ENCODE data around the gene GPC5. TPM values are rescaled to one million over a fixed set of nuclear protein-coding genes. Genes with fewer than 3 reads are reported as not detected.

Gene GPC5
- total RNA-seq, 1 donor from 2014 or later, result 0.99 TPM

DNA sequence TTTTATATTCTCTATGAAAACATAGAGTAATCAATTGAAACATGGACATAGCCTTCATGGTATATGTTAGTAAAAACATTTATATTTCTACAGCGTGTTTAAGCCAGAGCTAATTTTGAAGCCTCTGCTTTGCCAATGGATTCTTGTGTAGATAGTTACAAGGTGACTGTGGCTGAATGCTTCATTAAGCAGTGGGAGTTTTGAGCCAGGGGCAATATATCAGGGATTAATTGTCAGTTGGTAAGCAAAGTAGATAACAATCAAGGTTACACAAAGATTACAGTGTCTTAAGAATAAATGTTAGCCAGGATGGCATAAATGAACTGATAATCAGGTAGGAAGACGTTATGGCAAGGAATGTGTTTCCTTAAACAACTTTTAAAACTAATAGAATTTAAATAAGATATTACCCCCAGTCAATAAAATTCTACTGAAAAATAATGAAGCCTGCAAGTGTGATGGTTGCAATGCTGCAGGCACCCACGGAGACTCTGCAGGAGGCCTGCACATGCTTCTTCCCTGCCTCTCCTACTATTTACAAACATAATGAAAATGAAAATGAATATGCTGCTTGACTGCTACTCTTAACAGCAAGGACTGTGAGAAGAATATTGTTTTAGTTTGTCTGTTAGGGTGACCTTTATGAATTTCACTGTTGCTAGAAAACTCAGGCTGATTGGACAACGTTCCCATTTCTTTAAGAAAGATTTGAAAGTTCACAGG, 588.5 kb downstream of the GPC5 start:
- no peak overlapping the region for H3K27ac Mint-ChIP-seq (ENCODE audit: unreplicated experiment)
- DNase-seq (ENCODE audit: low spot score), result no peak
- peaks cover 1% of the 10 kb centered on the region for H3K27me3 Mint-ChIP-seq (ENCODE audit: low read depth)
- H3K36me3 Mint-ChIP-seq (ENCODE audit: low read depth), result no peaks in the 10 kb centered on the region
- TF ChIP-seq, protein P1, sequence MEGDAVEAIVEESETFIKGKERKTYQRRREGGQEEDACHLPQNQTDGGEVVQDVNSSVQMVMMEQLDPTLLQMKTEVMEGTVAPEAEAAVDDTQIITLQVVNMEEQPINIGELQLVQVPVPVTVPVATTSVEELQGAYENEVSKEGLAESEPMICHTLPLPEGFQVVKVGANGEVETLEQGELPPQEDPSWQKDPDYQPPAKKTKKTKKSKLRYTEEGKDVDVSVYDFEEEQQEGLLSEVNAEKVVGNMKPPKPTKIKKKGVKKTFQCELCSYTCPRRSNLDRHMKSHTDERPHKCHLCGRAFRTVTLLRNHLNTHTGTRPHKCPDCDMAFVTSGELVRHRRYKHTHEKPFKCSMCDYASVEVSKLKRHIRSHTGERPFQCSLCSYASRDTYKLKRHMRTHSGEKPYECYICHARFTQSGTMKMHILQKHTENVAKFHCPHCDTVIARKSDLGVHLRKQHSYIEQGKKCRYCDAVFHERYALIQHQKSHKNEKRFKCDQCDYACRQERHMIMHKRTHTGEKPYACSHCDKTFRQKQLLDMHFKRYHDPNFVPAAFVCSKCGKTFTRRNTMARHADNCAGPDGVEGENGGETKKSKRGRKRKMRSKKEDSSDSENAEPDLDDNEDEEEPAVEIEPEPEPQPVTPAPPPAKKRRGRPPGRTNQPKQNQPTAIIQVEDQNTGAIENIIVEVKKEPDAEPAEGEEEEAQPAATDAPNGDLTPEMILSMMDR (IDR thresholded peaks at IDR 0.05), result no peak
- H3K4me3 Mint-ChIP-seq (ENCODE audit: unreplicated experiment), result no peak overlapping the region
- no peaks in the 10 kb centered on the region for H3K4me1 Mint-ChIP-seq (ENCODE audit: low read depth)
- H3K9me3 Mint-ChIP-seq (ENCODE audit: low read depth), result no peaks in the 10 kb centered on the region

DNA sequence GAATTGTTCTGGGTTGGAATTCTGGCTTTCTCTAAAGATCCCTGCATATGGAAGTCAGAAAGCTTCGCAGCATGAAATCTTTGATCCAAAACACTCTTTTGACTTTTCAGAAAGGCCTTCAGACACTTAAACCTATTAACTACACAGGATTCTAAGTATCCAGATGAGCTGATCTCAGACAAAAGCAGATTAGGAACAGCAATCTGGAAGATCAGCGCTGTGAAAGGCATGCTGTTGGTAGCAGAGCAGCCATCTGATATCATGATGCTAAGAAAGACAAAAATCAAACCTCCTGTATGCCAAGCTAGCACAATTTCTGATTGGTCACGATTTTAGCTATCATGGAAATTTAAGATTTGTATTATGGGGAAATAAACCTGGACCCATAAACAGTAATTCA, 589.9 kb downstream of the GPC5 start:
- TF ChIP-seq, protein P1 (IDR thresholded peaks at IDR 0.05), result no peak
- Mint-ChIP-seq H3K27me3 (ENCODE audit: low read depth) (peaks cover 1% of the 10 kb centered on the region), H3K4me1 (ENCODE audit: low read depth) (no peaks in the 10 kb centered on the region)

DNA sequence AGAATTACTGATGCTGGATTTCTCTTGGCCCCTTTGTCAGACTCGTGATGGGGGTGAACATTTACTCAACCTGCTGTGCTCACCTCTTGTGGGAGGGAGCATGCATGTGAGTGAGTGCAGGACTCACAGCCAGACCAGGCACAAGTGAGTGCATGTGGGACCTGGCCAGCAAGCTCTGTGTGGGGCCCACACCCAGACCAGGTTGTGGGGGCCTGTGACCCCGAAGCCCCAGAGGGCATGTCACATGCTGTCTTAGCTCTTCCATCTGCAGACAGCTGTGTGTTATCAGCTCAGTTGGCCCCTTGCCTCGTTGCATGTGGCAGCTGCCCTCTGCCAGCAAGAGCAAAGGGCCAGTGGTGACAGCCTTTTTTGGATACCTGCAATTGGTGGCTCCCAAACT, 614.4 kb downstream of the GPC5 start:
- no peak overlapping the region for H3K27ac Mint-ChIP-seq (ENCODE audit: unreplicated experiment)
- peaks cover 1% of the 10 kb centered on the region for H3K27me3 Mint-ChIP-seq (ENCODE audit: low read depth)
- H3K36me3 Mint-ChIP-seq (ENCODE audit: low read depth), result no peaks in the 10 kb centered on the region
- TF ChIP-seq, protein P1 (IDR thresholded peaks at IDR 0.05), result no peak
- H3K9me3 Mint-ChIP-seq (ENCODE audit: low read depth), result peaks cover 7% of the 10 kb centered on the region
- H3K4me3 Mint-ChIP-seq (ENCODE audit: unreplicated experiment), result no peak overlapping the region
- H3K4me1 Mint-ChIP-seq (ENCODE audit: low read depth), result no peaks in the 10 kb centered on the region
- DNase-seq (ENCODE audit: low spot score), result no peak

More for the DNA sequence above, 589.9 kb downstream of the GPC5 start:
- Mint-ChIP-seq H3K9me3 (ENCODE audit: low read depth) (no peaks in the 10 kb centered on the region), H3K4me3 (ENCODE audit: unreplicated experiment) (no peak overlapping the region), H3K27ac (ENCODE audit: unreplicated experiment) (no peak overlapping the region), H3K36me3 (ENCODE audit: low read depth) (no peaks in the 10 kb centered on the region)
- no peak for DNase-seq (ENCODE audit: low spot score)

DNA sequence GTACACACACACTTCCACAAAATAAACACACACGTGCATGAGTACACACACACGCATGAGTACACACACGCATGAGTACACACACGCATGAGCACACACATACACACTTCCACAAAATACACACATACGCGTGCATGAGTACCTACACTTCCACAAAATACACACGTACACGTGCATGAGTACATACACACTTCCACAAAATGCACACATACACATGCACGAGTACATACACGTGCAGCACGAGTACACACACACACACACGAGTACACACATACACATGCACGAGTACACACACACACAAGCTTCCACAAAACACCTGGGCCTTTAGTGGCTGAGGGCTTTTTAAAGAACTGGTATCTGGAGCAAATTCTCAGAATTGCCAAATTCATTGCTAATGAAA, 619.3 kb downstream of the GPC5 start:
- Mint-ChIP-seq H3K36me3 (ENCODE audit: low read depth) (no peaks in the 10 kb centered on the region), H3K27ac (ENCODE audit: unreplicated experiment) (no peak overlapping the region), H3K4me3 (ENCODE audit: unreplicated experiment) (no peak overlapping the region), H3K9me3 (ENCODE audit: low read depth) (peaks cover 3% of the 10 kb centered on the region), H3K27me3 (ENCODE audit: low read depth) (peaks cover 7% of the 10 kb centered on the region), H3K4me1 (ENCODE audit: low read depth) (no peaks in the 10 kb centered on the region)
- TF ChIP-seq, protein P1 (IDR thresholded peaks at IDR 0.05), result no peak
- no peak for DNase-seq (ENCODE audit: low spot score)

DNA sequence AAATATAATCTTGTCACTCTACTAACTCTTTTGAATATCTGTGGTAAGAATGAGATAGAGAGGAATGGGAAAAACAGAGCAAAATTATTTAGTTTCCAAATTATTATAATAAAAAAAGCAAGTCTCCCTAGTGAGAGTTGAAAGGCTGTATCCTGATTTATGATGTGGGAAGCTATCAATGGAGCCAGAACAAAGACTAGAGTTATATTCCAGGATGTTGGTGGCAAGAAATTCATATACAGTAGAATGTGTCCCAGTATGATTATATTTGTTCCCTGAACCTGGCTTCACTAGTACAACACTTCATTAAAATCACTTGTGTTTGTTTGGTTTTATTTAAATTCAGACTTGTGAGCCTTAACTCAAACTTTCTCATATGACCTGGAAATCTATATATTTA, 630.3 kb downstream of the GPC5 start:
- no peak for DNase-seq (ENCODE audit: low spot score)
- Mint-ChIP-seq H3K36me3 (ENCODE audit: low read depth) (no peaks in the 10 kb centered on the region), H3K9me3 (ENCODE audit: low read depth) (peaks cover 8% of the 10 kb centered on the region), H3K27me3 (ENCODE audit: low read depth) (peaks cover 18% of the 10 kb centered on the region), H3K4me1 (ENCODE audit: low read depth) (no peaks in the 10 kb centered on the region), H3K27ac (ENCODE audit: unreplicated experiment) (no peak overlapping the region), H3K4me3 (ENCODE audit: unreplicated experiment) (no peak overlapping the region)
- TF ChIP-seq, protein P1 (IDR thresholded peaks at IDR 0.05), result no peak

Measured in chondrocyte (in vitro differentiated cells).